ENCODE data around the gene SETMAR. TPM values are rescaled to one million over a fixed set of nuclear protein-coding genes. Genes with fewer than 3 reads are reported as not detected.

Gene SETMAR
- total and polyA plus RNA-seq, 9 donors, result 17.9 to 40.6 (median 31.2) TPM

- H3K36me3 ChIP-seq, result no peaks in the 10 kb centered on the region
- H3K4me1 ChIP-seq (ENCODE audit: insufficient read depth), result peaks cover 11% of the 10 kb centered on the region
- WGBS, 3 donors, result 96 to 97% (median 97%) methylated on average over 2 of the region's 2 CpGs
- no peaks in the 10 kb centered on the region for H3K9me3 ChIP-seq
- no peaks in the 10 kb centered on the region for H3K27me3 ChIP-seq
- H3K27ac ChIP-seq, result no peak overlapping the region
- no peak overlapping the region for H3K4me3 ChIP-seq
- no peak for DNase-seq
- intact Hi-C loops (cut with DNase I), result no loop called here
- TF ChIP-seq POLR2A (IDR thresholded peaks at IDR 0.05), result no peak
- no peak for TF ChIP-seq EP300 (IDR thresholded peaks at IDR 0.05)
- no peak for TF ChIP-seq CTCF (IDR thresholded peaks at IDR 0.05)
Observed at GRCh38 chr3:4362523-4362922, 59.4 kb downstream of the SETMAR start.

Other genes with a start within 250 kb of the SETMAR start
- gene SUMF1, start 163.9 kb downstream of the SETMAR start, total RNA-seq, result 10 to 100 TPM; 21.3 to 57.2 (median 24.7) TPM
- 10 to 100 TPM; 17.6 to 31.0 TPM for gene SUMF1, start 163.9 kb downstream of the SETMAR start, polyA plus RNA-seq
- 100 to 1,000 TPM in 6 of 7 donors, 10 to 100 TPM in 1; 78.5 to 313 (median 146) TPM for gene ITPR1, start 190.0 kb downstream of the SETMAR start, total RNA-seq
- 100 to 1,000 TPM in 1 of 2 donors, 10 to 100 TPM in 1; 59.5 to 144 TPM for gene ITPR1, start 190.0 kb downstream of the SETMAR start, polyA plus RNA-seq

Data from ovary (tissue), 9 donors.